Activated T-cell treated with anti-CD3 and anti-CD28 coated beads, Interleukin-2, amount 50 U/mL, for 72 hours (primary cell): ENCODE data around the gene HOXC11. TPM values are rescaled to one million over a fixed set of nuclear protein-coding genes. Genes with fewer than 3 reads are reported as not detected.

ENCODE experiments used
- ATAC-seq, 2 donors: fragments of 150-1000 bp; cut with Tn5 transposase; replicated peaks in 1 of 2; 2 replicates each; pipeline ENCODE4 v1.10.0; 2021; ENCODE audit warnings: moderate library complexity in 2 of 2, mild to moderate bottlenecking in 1 of 2
- DNase-seq, 2 donors: peaks; one replicate each; pipeline ENCODE4 v3.0.0; 2021 to 2022; ENCODE audit warnings: mixed read lengths in 1 of 2
- H3K27ac Mint-ChIP-seq: one replicate; pipeline ENCODE4 v1.8.0; 2022; ENCODE audit warnings: mild to moderate bottlenecking, moderate library complexity, mixed read lengths
- H3K27me3 Mint-ChIP-seq: one replicate; pipeline ENCODE4 v1.8.0; 2022; ENCODE audit warnings: low read depth, mixed read lengths
- H3K36me3 Mint-ChIP-seq, 2 donors: one replicate each; pipeline ENCODE4 v1.8.0; 2022; ENCODE audit warnings: mixed read lengths in 2 of 2, mild to moderate bottlenecking in 1 of 2; ENCODE audit not compliant: insufficient read depth in 2 of 2
- H3K4me1 Mint-ChIP-seq: one replicate; pipeline ENCODE4 v1.8.0; 2022; ENCODE audit warnings: low read depth, mixed read lengths
- H3K4me3 Mint-ChIP-seq, 2 donors: one replicate each; pipeline ENCODE4 v1.8.0; 2022; ENCODE audit warnings: mild to moderate bottlenecking in 2 of 2, mixed read lengths in 2 of 2, moderate library complexity in 2 of 2
- H3K9me3 Mint-ChIP-seq, 2 donors: one replicate each; pipeline ENCODE4 v1.8.0; 2022; ENCODE audit warnings: mixed read lengths in 2 of 2
- total RNA-seq, 2 donors: library from RNA; stranded (reverse); gene quantifications; one replicate each; pipeline ENCODE4 v1.2.3, GENCODE V29; 2022

Gene HOXC11
- total RNA-seq, 2 donors from 2014 or later = not detected

- Mint-ChIP-seq H3K36me3 (peaks cover 0 to 1% of the 10 kb centered on the region in 2 donors), H3K4me3 (peak overlapping the region; percentile 39 to 67), H3K9me3 (no peaks in the 10 kb centered on the region), H3K27ac (no peak overlapping the region), H3K27me3 (peaks cover 92% of the 10 kb centered on the region), H3K4me1 (peaks cover 26% of the 10 kb centered on the region)
- ATAC-seq = no peak
- no peak for DNase-seq
Measured at GRCh38 chr12:53937596-53938325, 35.2 kb upstream of the HOXC11 start.

GRCh38 chr12:53938326-53939140 lies 34.4 kb upstream of the HOXC11 start, which contains the start of gene HOXC13:
Gene HOXC13 (plus strand): TSS chr12:53938831. CDS start chr12:53938907, 76 bp downstream.
- peak; percentile 79 to 86 for ATAC-seq
- peaks cover 92% of the 10 kb centered on the region for H3K27me3 Mint-ChIP-seq
- peak within 1 kb of the TSS; percentile 34 for H3K27ac Mint-ChIP-seq
- no peaks in the 10 kb centered on the region for H3K9me3 Mint-ChIP-seq
- peak within 1 kb of the TSS; percentile 39 to 67 for H3K4me3 Mint-ChIP-seq
- peak; percentile 63 to 74 for DNase-seq
- peaks cover 0 to 1% of the 10 kb centered on the region in 2 donors for H3K36me3 Mint-ChIP-seq
- H3K4me1 Mint-ChIP-seq = peaks cover 26% of the 10 kb centered on the region

GRCh38 chr12:53939141-53940108 lies 33.5 kb upstream of the HOXC11 start:
- H3K36me3 Mint-ChIP-seq = peaks cover 0 to 1% of the 10 kb centered on the region in 2 donors
- no peaks in the 10 kb centered on the region for H3K9me3 Mint-ChIP-seq
- DNase-seq = no peak
- peak overlapping the region in 1 of 2 donors; percentile 46 for H3K4me3 Mint-ChIP-seq
- H3K4me1 Mint-ChIP-seq = peaks cover 26% of the 10 kb centered on the region
- ATAC-seq = peak in 1 of 2 donors; percentile 5
- peaks cover 92% of the 10 kb centered on the region for H3K27me3 Mint-ChIP-seq
- no peak overlapping the region for H3K27ac Mint-ChIP-seq

- no peak for DNase-seq
- H3K27ac Mint-ChIP-seq = no peak overlapping the region
- H3K36me3 Mint-ChIP-seq = peaks cover 0 to 1% of the 10 kb centered on the region in 2 donors
- H3K9me3 Mint-ChIP-seq = no peaks in the 10 kb centered on the region
- no peak for ATAC-seq
- peaks cover 25% of the 10 kb centered on the region for H3K4me1 Mint-ChIP-seq
- no peak overlapping the region for H3K4me3 Mint-ChIP-seq
- H3K27me3 Mint-ChIP-seq = peaks cover 92% of the 10 kb centered on the region
Measured at GRCh38 chr12:53940443-53941014, 32.4 kb upstream of the HOXC11 start.

- H3K9me3 Mint-ChIP-seq = no peaks in the 10 kb centered on the region
- H3K4me3 Mint-ChIP-seq = no peak overlapping the region
- no peak overlapping the region for H3K27ac Mint-ChIP-seq
- ATAC-seq (no peak), DNase-seq (no peak)
- peaks cover 92% of the 10 kb centered on the region for H3K27me3 Mint-ChIP-seq
- peaks cover 0 to 1% of the 10 kb centered on the region in 2 donors for H3K36me3 Mint-ChIP-seq
- H3K4me1 Mint-ChIP-seq = peaks cover 22% of the 10 kb centered on the region
Measured at GRCh38 chr12:53941187-53941586, 31.7 kb upstream of the HOXC11 start.

GRCh38 chr12:53941750-53942149 lies 31.2 kb upstream of the HOXC11 start:
- DNase-seq = no peak
- Mint-ChIP-seq H3K4me3 (no peak overlapping the region), H3K36me3 (peaks cover 0 to 1% of the 10 kb centered on the region in 2 donors), H3K9me3 (no peaks in the 10 kb centered on the region), H3K27ac (no peak overlapping the region), H3K27me3 (peaks cover 92% of the 10 kb centered on the region), H3K4me1 (peaks cover 22% of the 10 kb centered on the region)
- ATAC-seq = no peak

GRCh38 chr12:53942467-53942997 lies 30.4 kb upstream of the HOXC11 start:
- Mint-ChIP-seq H3K4me1 (peaks cover 17% of the 10 kb centered on the region), H3K27ac (no peak overlapping the region), H3K27me3 (peaks cover 92% of the 10 kb centered on the region), H3K9me3 (no peaks in the 10 kb centered on the region), H3K4me3 (no peak overlapping the region), H3K36me3 (no peaks in the 10 kb centered on the region)
- ATAC-seq = no peak
- no peak for DNase-seq

GRCh38 chr12:53944209-53944608 lies 28.7 kb upstream of the HOXC11 start:
- H3K4me3 Mint-ChIP-seq = no peak overlapping the region
- H3K36me3 Mint-ChIP-seq = no peaks in the 10 kb centered on the region
- H3K27me3 Mint-ChIP-seq = peaks cover 97% of the 10 kb centered on the region
- H3K27ac Mint-ChIP-seq = no peak overlapping the region
- peaks cover 7% of the 10 kb centered on the region for H3K4me1 Mint-ChIP-seq
- DNase-seq = no peak
- no peak for ATAC-seq
- H3K9me3 Mint-ChIP-seq = no peaks in the 10 kb centered on the region

- Mint-ChIP-seq H3K4me3 (no peak overlapping the region), H3K27ac (no peak overlapping the region), H3K4me1 (peaks cover 7% of the 10 kb centered on the region), H3K9me3 (no peaks in the 10 kb centered on the region), H3K36me3 (no peaks in the 10 kb centered on the region), H3K27me3 (peaks cover 96% of the 10 kb centered on the region)
- no peak for ATAC-seq
- no peak for DNase-seq
Measured at GRCh38 chr12:53944907-53945847, 27.7 kb upstream of the HOXC11 start.

GRCh38 chr12:53947743-53948142 lies 25.2 kb upstream of the HOXC11 start:
- Mint-ChIP-seq H3K27ac (no peak overlapping the region), H3K4me1 (peaks cover 22% of the 10 kb centered on the region), H3K9me3 (no peaks in the 10 kb centered on the region), H3K36me3 (no peaks in the 10 kb centered on the region), H3K27me3 (peaks cover 96% of the 10 kb centered on the region), H3K4me3 (no peak overlapping the region)
- no peak for ATAC-seq
- no peak for DNase-seq
